SK-N-SH (cell line): Measurements from ENCODE around the gene NOX3. TPM values are rescaled to one million over a fixed set of nuclear protein-coding genes. Genes with fewer than 3 reads are reported as not detected.
"Not testable (repeated sequence)": the region's sequence is repeated elsewhere in the genome, so short reads cannot be mapped to it uniquely, and the experiment has no call there.

Experiments used
- CTCF ChIA-PET: fragments of 300-600, 350-600 bp; formaldehyde crosslinking; extraction: SDS; loops from one replicate; lab custom pipeline; 2021; lab: Yijun Ruan, JAX
- POLR2A ChIA-PET: fragments of 350-600 bp; sonication (Branson Sonifier 250); formaldehyde crosslinking; extraction: SDS; loops from one replicate; lab custom pipeline; 2020; ENCODE audit warnings: antibody characterized with exemption, inconsistent platforms; lab: Yijun Ruan, JAX
- DNase-seq: peaks from one replicate; pipeline ENCODE4 v3.0.0; 2012
- H2AFZ ChIP-seq: fragments of 200-600 bp; sonication (generic); 2 replicates; pipeline ENCODE4 v1.8.1; 2016; ENCODE audit warnings: antibody characterized with exemption, mild to moderate bottlenecking, low read depth
- H3F3A ChIP-seq: fragments of 200-600 bp; sonication (generic); replicated peaks from 2 replicates; pipeline ENCODE3; 2016; ENCODE audit warnings: antibody characterized with exemption, mild to moderate bottlenecking; ENCODE audit not compliant: insufficient read depth
- H3K27ac ChIP-seq, 2 experiments: fragments of 200-500 bp in 1 of 2; fragments of 200-600 bp in 1 of 2; sonication (Bioruptor generic) in 1 of 2; sonication (generic), shearing (Covaris generic) in 1 of 2; 2 replicates each; pipeline versions ENCODE4 v1.5.1 to v1.6.1; 2014 to 2016; ENCODE audit warnings: low read depth in 2 of 2, inconsistent platforms in 1 of 2, low read length in 1 of 2, mild to moderate bottlenecking in 1 of 2, mixed read lengths in 1 of 2
- H3K27me3 ChIP-seq: fragments of 200-600 bp; sonication (generic), shearing (Covaris generic); 2 replicates; pipeline ENCODE4 v1.6.1; 2016; ENCODE audit warnings: mixed run types; ENCODE audit not compliant: insufficient read depth
- H3K36me3 ChIP-seq, 2 experiments: fragments of 200-500 bp in 1 of 2; fragments of 200-600 bp in 1 of 2; sonication (Bioruptor generic) in 1 of 2; sonication (generic) in 1 of 2; replicated peaks in 1 of 2; 2 replicates each; pipeline versions ENCODE3 to v1.5.1; 2014 to 2016; ENCODE audit warnings: low read length in 1 of 2, mild to moderate bottlenecking in 1 of 2; ENCODE audit not compliant: insufficient read depth in 2 of 2, control insufficient read depth in 1 of 2
- H3K4me1 ChIP-seq, 2 experiments: fragments of 200-500 bp in 1 of 2; fragments of 200-600 bp in 1 of 2; sonication (Bioruptor generic) in 1 of 2; sonication (generic), shearing (Covaris generic) in 1 of 2; 2 replicates each; pipeline versions ENCODE4 v1.5.1 to v1.6.1; 2014 to 2016; ENCODE audit warnings: low read depth in 1 of 2, low read length in 1 of 2, mixed run types in 1 of 2; ENCODE audit not compliant: insufficient read depth in 2 of 2, control insufficient read depth in 1 of 2
- H3K4me2 ChIP-seq: fragments of 200-600 bp; sonication (generic), shearing (Covaris generic); 2 replicates; pipeline ENCODE4 v1.6.1; 2017; ENCODE audit warnings: mixed run types
- H3K4me3 ChIP-seq, 2 experiments: fragments of 200-500 bp in 1 of 2; fragments of 200-600 bp in 1 of 2; sonication (Bioruptor generic) in 1 of 2; sonication (generic), shearing (Covaris generic) in 1 of 2; 2 replicates each; pipeline versions ENCODE4 v1.5.1 to v1.8.1; 2014 to 2016; ENCODE audit warnings: low read depth in 2 of 2, inconsistent platforms in 1 of 2, low read length in 1 of 2, mild to moderate bottlenecking in 1 of 2, mixed read lengths in 1 of 2, moderate library complexity in 1 of 2
- H3K79me2 ChIP-seq: fragments of 200-600 bp; sonication (generic); 2 replicates; pipeline ENCODE4 v1.8.1; 2017; ENCODE audit warnings: mild to moderate bottlenecking; ENCODE audit not compliant: insufficient read depth
- H3K9ac ChIP-seq: fragments of 200-600 bp; sonication (generic); 2 replicates; pipeline ENCODE4 v1.6.1; 2017; ENCODE audit warnings: mixed run types
- H3K9me2 ChIP-seq: fragments of 200-600 bp; sonication (generic); 2 replicates; pipeline ENCODE4 v1.6.1; 2017; ENCODE audit warnings: mixed run types
- H3K9me3 ChIP-seq: fragments of 200-600 bp; sonication (generic); 2 replicates; pipeline ENCODE4 v1.6.1; 2017; ENCODE audit warnings: mixed run types, mild to moderate bottlenecking, moderate library complexity
- H4K20me1 ChIP-seq: fragments of 200-600 bp; sonication (generic); 2 replicates; pipeline ENCODE4 v1.6.1; 2017; ENCODE audit warnings: mild to moderate bottlenecking, mixed run types; ENCODE audit not compliant: insufficient read depth
- CHD2 ChIP-seq: fragments of 150-350 bp; IDR thresholded peaks from 2 replicates; pipeline ENCODE4 v1.6.1; 2018; ENCODE audit warnings: low read length; ENCODE audit not compliant: partially characterized antibody
- GABPA ChIP-seq: IDR thresholded peaks from 2 replicates; pipeline ENCODE4 v1.4.0; 2012; ENCODE audit warnings: low read depth, mild to moderate bottlenecking
- GATA2 ChIP-seq: sonication (generic); formaldehyde crosslinking; IDR thresholded peaks from 2 replicates; pipeline ENCODE4 v1.5.0; 2020; ENCODE audit warnings: mild to moderate bottlenecking, missing genetic modification reagents
- NFIC ChIP-seq: IDR thresholded peaks from 2 replicates; pipeline ENCODE4 v1.4.0; 2012; ENCODE audit warnings: borderline replicate concordance
- SIN3A ChIP-seq: IDR thresholded peaks from 2 replicates; pipeline ENCODE4 v1.6.1; 2012; ENCODE audit warnings: low read depth, mild to moderate bottlenecking, low read length, moderate library complexity, borderline replicate concordance
- YY1 ChIP-seq: IDR thresholded peaks from 2 replicates; pipeline ENCODE4 v1.4.0; 2012; ENCODE audit warnings: low read depth, mild to moderate bottlenecking
- WGBS: methylation state at CpG from one replicate; pipeline ENCODE4 v1.1.6; 2017; ENCODE audit warnings: low lambda C conversion rate; 5-methylcytosine and 5-hydroxymethylcytosine counted together
- polyA plus RNA-seq, 3 experiments: library from polyadenylated mRNA; depleted of rRNA; stranded (reverse); fragments of >200 nt; gene quantifications; 2 replicates each; pipeline ENCODE4 v1.2.3, GENCODE V29; 2012

NOX3 gene
- polyA plus RNA-seq, 1 of the 3 experiments (the other 2 are of a cell fraction), result 0.02 TPM

- Histone ChIP-seq H3K4me2 (no peak overlapping the region), H3K4me1 (no peaks in the 10 kb centered on the region), H3K27me3 (no peaks in the 10 kb centered on the region), H4K20me1 (no peaks in the 10 kb centered on the region), H3K9me2 (no peaks in the 10 kb centered on the region), H3K27ac (no peak overlapping the region), H3K4me3 (no peak overlapping the region), H3K9ac (no peak overlapping the region), H3K79me2 (no peaks in the 10 kb centered on the region; the same call in 1 of the 2 replicates), H3K9me3 (no peaks in the 10 kb centered on the region), H3K36me3 (no peaks in the 10 kb centered on the region)
- ChIA-PET POLR2A (no interaction called here), CTCF (interaction anchor here (2.0 kb wide), 1 partner anchor 9 kb away, joined by 7 read pairs; no protein-coding TSS in a partner anchor)
- 65% methylated on average over 1 of the region's 1 CpG for WGBS
- DNase-seq, result no peak
- TF ChIP-seq GATA2 (CRISPR knock-in tag) (no peak), CHD2 (no peak)
- TF ChIP-seq, all 33 proteins: peak for 0
- Histone ChIP-seq H2AFZ (no peak overlapping the region), H3F3A (no peaks in the 10 kb centered on the region)
Measured at GRCh38 chr6:155472886-155473285, 17.2 kb upstream of the NOX3 start.

DNA sequence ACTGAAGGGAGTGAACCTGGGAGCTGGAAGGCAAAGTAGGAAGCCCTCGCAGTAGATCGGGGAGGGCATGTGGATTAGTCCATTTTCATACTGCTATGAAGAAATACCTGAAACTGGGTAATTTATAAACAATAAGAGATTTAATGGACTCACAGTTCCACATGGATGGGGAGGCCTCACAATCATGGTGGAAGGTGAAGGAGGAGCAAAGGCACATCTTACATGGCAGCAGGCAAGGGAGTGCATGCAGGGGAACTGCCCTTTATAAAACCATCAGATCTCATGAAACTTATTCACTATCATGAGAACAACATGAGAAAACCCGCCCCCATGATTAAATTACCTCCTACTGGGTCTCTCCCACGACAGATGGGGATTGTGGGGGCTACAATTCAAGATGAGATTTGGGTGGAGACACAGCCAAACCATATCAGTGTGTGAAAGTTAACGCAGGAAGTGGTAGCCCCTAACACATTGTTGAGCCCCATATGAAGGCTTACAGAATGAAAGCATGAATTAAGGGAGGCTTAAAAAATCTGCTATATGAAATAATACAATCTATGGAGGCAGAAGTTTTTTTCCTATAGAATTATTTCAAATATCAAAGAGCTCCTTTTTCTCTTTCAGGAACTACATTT lies 15.5 kb upstream of the NOX3 start:
- H3K9ac ChIP-seq, H4K20me1 ChIP-seq, POLR2A ChIA-PET, H3K79me2 ChIP-seq, H3K27me3 ChIP-seq, H2AFZ ChIP-seq, H3K9me2 ChIP-seq, H3F3A ChIP-seq, H3K4me2 ChIP-seq, H3K36me3 ChIP-seq, H3K9me3 ChIP-seq, DNase-seq, H3K27ac ChIP-seq, H3K4me3 ChIP-seq, H3K4me1 ChIP-seq: not testable (repeated sequence)
- WGBS, result 85% methylated on average over 5 of the region's 5 CpGs
- CTCF ChIA-PET, result interaction anchor here (1.4 to 2.0 kb wide), 2 partner anchors 11 to 15 kb away, joined by 3 to 7 read pairs; no protein-coding TSS in a partner anchor

DNA sequence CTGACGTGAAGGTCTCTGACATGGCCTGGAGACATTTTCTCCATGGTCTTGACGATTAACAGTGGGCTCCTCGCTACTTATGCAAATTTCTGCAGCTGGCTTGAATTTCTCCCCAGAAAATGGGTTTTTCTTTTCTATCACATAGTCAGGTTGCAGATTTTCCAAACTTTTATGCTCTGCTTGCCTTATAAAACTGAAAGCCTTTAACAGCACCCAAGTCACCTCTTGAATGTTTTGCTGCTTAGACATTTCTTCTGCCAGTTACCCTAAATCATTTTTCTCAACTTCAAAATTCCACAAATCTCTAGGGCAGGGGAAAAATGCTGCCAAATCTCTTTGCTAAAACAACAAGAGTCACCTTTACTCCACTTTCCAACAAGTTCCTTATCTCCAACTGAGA lies 12.9 kb upstream of the NOX3 start:
- H3K36me3 ChIP-seq, H3K27me3 ChIP-seq, H3K9me3 ChIP-seq, POLR2A ChIA-PET, H3K79me2 ChIP-seq, H3K4me1 ChIP-seq, H2AFZ ChIP-seq, DNase-seq, H3K4me3 ChIP-seq, H3K9ac ChIP-seq, H3K27ac ChIP-seq, H3F3A ChIP-seq, H3K9me2 ChIP-seq, H4K20me1 ChIP-seq, H3K4me2 ChIP-seq: not testable (repeated sequence)
- WGBS, result 95% methylated on average over 3 of the region's 3 CpGs
- CTCF ChIA-PET, result interaction anchor here (1.2 kb wide), 1 partner anchor 27 kb away, joined by 4 read pairs; no protein-coding TSS in a partner anchor

DNA sequence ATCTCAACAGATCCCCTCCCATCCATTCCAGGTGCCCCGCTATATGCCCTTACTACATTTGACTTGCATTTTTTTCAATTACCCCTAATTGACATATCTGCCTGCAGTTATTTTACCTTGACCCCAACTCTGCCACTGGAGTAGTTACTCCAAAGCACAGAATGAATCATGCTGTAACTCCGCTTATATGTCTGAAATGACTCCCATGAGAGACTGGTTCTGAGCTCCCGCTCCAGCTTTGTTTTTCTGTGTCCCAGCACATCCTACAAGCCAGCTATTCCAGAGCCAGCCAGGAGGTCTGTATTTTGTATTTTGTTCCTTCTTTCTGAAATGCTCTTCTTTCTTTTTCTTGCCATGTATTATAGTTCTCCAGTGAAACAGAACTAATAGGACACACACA lies 10.9 kb upstream of the NOX3 start:
- Histone ChIP-seq H3F3A (no peaks in the 10 kb centered on the region), H2AFZ (no peak overlapping the region), H3K4me2 (no peak overlapping the region), H4K20me1 (no peaks in the 10 kb centered on the region), H3K9me3 (no peaks in the 10 kb centered on the region), H3K4me3 (no peak overlapping the region), H3K27ac (no peak overlapping the region), H3K9me2 (no peaks in the 10 kb centered on the region), H3K9ac (no peak overlapping the region), H3K79me2 (no peaks in the 10 kb centered on the region)
- POLR2A ChIA-PET, result no interaction called here
- no peak for DNase-seq
- CTCF ChIA-PET, result no interaction called here
- no peak for TF ChIP-seq NFIC
- TF ChIP-seq GABPA, result no peak
- TF ChIP-seq SIN3A, result no peak
- TF ChIP-seq YY1, result no peak
- TF ChIP-seq, all 33 proteins: peak for 0
- Histone ChIP-seq H3K36me3 (no peaks in the 10 kb centered on the region), H3K4me1 (no peaks in the 10 kb centered on the region), H3K27me3 (no peaks in the 10 kb centered on the region)
- 96% methylated on average over 3 of the region's 3 CpGs for WGBS
